Measurements from ENCODE around the gene MICB.
"Not testable (repeated sequence)": the region's sequence is repeated elsewhere in the genome, so short reads cannot be mapped to it uniquely, and the experiment has no call there.

MICB gene

DNA sequence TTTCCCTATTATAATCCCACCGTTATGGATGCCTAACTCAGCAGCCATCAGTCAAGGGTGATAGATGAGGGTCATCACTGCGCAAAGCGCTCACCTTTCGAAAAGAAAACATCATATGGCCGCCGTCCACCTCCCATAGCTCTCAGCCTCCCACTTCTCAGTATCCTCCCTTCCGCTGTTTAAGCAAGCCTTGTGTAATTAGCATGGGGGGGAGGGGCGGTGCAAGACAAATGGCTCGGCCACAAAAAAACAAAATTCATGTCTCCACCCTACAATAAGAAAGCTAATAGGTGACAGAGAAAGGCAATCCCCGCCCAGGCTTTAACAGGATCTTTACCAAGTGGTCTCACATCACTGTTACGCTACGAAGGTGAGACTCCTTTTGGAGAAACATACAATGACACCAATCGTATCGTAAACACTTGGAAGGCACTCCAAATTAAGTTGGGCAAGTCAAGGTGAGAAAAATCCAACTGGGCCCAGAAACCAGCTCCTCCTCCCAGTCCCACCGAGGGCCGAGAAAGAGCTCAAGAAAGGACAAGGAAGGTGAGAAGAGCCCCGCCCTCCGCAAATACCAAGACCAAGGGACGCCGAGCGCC, 43.2 kb downstream of the MICB start:
- Histone ChIP-seq H3K27me3 (ENCODE audit: control insufficient read depth, insufficient read depth, low read length) (no peaks in the 10 kb centered on the region), H3K4me1 (ENCODE audit: control insufficient read depth, insufficient read depth, low read length) (peaks cover 26% of the 10 kb centered on the region), H3K9ac (ENCODE audit: low read length) (peak overlapping the region; percentile 88), H3K4me3 (ENCODE audit: low read length) (peak overlapping the region; percentile 93), H3K36me3 (ENCODE audit: control insufficient read depth, insufficient read depth, low read length) (peaks cover 27% of the 10 kb centered on the region), H3K27ac (ENCODE audit: low read depth, low read length) (peak overlapping the region; percentile 89)

GRCh38 chr6:31541658-31542521, 43.9 kb downstream of the MICB start, which contains the start of gene DDX39B:
Gene DDX39B (minus strand): TSS chr6:31542003. CDS start chr6:31540532, 1,471 bp downstream.
- Histone ChIP-seq H3K9ac (ENCODE audit: low read length) (peak within 1 kb of the TSS; percentile 88), H3K4me3 (ENCODE audit: low read length) (peak within 1 kb of the TSS; percentile 93), H3K4me1 (ENCODE audit: control insufficient read depth, insufficient read depth, low read length) (peaks cover 26% of the 10 kb centered on the region), H3K27ac (ENCODE audit: low read depth, low read length) (peak within 1 kb of the TSS; percentile 89), H3K27me3 (ENCODE audit: control insufficient read depth, insufficient read depth, low read length) (no peaks in the 10 kb centered on the region), H3K36me3 (ENCODE audit: control insufficient read depth, insufficient read depth, low read length) (peaks cover 23% of the 10 kb centered on the region)

DNA sequence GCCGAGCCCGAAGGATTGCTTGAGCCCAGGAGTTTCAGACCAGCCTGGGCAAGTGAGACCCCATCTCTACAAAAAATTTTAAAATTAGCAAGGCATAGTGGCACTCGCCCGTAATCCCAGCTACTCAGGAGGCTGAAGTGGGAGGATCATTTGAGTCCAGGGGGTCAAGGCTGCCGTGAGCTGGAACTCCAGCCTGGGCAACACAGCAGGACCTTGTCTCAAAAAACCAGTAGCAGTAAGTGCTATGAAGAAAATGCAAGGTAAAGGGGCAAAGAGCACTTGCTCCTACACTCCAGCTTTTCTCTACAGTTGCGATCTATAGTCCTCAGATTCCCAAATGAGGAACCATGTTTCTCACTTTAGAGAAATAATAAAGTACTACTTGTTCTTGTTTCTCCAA, 45.7 kb downstream of the MICB start:
- Histone ChIP-seq H3K4me3 (ENCODE audit: low read length) (no peak overlapping the region), H3K9ac (ENCODE audit: low read length) (no peak overlapping the region), H3K27ac (ENCODE audit: low read depth, low read length) (no peak overlapping the region), H3K4me1 (ENCODE audit: control insufficient read depth, insufficient read depth, low read length) (peaks cover 34% of the 10 kb centered on the region), H3K36me3 (ENCODE audit: control insufficient read depth, insufficient read depth, low read length) (peaks cover 18% of the 10 kb centered on the region), H3K27me3 (ENCODE audit: control insufficient read depth, insufficient read depth, low read length) (no peaks in the 10 kb centered on the region)

- Histone ChIP-seq H3K9ac (ENCODE audit: low read length) (no peak overlapping the region), H3K27me3 (ENCODE audit: control insufficient read depth, insufficient read depth, low read length) (no peaks in the 10 kb centered on the region), H3K36me3 (ENCODE audit: control insufficient read depth, insufficient read depth, low read length) (peaks cover 10% of the 10 kb centered on the region), H3K4me1 (ENCODE audit: control insufficient read depth, insufficient read depth, low read length) (peaks cover 26% of the 10 kb centered on the region), H3K27ac (ENCODE audit: low read depth, low read length) (no peak overlapping the region), H3K4me3 (ENCODE audit: low read length) (no peak overlapping the region)
Measured at GRCh38 chr6:31544676-31545075, 46.7 kb downstream of the MICB start.

DNA sequence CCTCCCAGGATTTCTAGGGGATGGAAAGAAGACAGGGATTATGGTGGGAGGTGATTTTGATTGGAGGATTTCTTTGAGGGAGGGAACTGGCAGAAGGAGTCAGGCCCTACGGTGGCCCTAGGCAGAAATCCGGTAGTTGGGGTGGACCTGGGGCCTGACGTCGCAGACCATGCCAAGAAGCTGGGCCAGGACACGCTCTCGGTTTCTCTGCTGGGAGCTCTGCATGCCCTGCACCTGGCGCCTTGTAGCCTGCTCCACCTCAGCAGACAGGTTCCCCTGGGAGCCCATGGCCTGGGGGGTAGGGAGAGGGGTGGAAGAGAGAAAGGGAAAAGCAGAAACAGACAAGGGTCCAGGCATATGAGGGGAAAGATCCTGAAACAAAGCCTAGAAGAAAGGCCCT, 47.3 kb downstream of the MICB start:
- no peak overlapping the region for H3K4me3 ChIP-seq (ENCODE audit: low read length)
- no peak overlapping the region for H3K9ac ChIP-seq (ENCODE audit: low read length)
- H3K4me1 ChIP-seq (ENCODE audit: control insufficient read depth, insufficient read depth, low read length): peaks cover 20% of the 10 kb centered on the region
- peaks cover 4% of the 10 kb centered on the region for H3K36me3 ChIP-seq (ENCODE audit: control insufficient read depth, insufficient read depth, low read length)
- H3K27me3 ChIP-seq (ENCODE audit: control insufficient read depth, insufficient read depth, low read length): no peaks in the 10 kb centered on the region
- H3K27ac ChIP-seq (ENCODE audit: low read depth, low read length): no peak overlapping the region

DNA sequence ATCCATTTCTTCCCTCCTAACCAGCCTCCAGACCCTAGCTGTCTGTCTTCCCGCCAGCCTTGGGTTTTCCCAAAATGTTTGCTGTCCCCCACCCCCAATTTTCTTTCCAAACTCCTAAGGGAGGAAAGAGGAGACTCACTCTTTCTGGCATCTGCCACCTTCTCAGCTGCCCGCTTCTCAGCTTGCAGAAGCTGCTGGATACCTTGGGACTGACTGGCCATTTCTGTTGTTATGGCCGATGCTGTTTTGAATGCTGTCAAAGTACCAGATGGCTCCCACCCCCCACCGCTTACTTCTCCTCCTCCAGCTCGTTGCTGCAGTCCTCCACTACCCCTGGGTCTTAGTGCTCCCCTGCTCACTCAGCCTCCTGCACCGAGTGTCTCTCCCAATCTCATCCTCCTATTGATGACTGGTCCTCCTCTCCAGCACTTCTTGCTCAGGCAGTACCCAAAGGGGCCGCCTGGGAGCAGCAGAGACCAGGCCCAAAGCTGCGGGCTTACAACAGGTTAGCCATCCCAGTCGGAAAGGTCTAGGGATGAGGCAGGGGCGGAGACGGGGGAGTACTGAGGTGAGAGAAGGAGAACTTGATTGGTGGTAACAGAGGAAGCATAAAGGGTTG, 48.5 kb downstream of the MICB start, which contains the start of gene ATP6V1G2:
Gene ATP6V1G2 (minus strand): TSS at position 270 of the 619 bp plus-strand sequence. CDS start 49 bp downstream, at position 221.
- Histone ChIP-seq H3K4me1 (ENCODE audit: control insufficient read depth, insufficient read depth, low read length) (peaks cover 12% of the 10 kb centered on the region), H3K27ac (ENCODE audit: low read depth, low read length) (peak within 1 kb of the TSS; percentile 87), H3K36me3 (ENCODE audit: control insufficient read depth, insufficient read depth, low read length) (peaks cover 5% of the 10 kb centered on the region), H3K4me3 (ENCODE audit: low read length) (peak within 1 kb of the TSS; percentile 63), H3K27me3 (ENCODE audit: control insufficient read depth, insufficient read depth, low read length) (no peaks in the 10 kb centered on the region), H3K9ac (ENCODE audit: low read length) (no peak within 1 kb of the TSS)

DNA sequence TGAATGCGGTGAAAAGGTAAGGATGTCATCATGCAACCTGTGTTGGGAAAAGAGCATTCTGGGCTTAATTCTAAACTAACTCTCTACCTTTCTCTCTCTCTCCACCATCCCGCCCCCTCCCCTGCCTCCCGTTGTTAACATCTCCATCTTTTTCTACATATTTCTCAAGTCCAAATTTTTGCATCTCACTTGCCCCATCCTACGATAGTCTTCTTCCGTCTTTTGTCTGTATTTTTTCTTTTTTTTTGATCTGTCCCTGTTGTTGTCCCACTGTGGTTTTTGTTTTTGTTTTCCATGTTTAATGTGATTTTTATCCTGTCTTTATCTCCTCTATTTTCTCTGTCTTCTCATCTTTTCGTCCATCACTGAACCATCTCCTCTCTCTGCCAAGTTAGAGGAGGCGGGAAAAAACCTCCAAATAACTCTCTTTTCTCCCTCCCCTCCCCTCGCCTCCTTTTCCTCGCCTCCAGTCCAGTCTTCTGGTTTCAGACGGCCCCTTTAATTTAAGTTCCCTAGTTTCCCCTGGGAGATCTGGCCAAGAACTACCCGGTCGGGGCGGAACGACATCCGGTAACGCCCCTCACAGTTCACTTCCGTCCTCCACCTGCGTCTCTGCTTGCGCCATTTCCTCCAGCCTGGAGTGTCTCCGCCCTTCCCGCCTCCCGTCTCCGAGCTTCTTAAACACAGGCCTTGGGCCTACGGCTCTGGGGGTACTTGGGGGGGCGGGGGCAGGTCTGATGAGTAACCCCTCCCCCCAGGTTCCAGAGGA, 49.2 kb downstream of the MICB start, which contains the start of gene NFKBIL1:
Gene NFKBIL1 (plus strand): TSS at position 651 of the 769 bp plus-strand sequence. CDS start 87 bp downstream, at position 738.
- peak within 1 kb of the TSS; percentile 63 for H3K4me3 ChIP-seq (ENCODE audit: low read length)
- H3K27ac ChIP-seq (ENCODE audit: low read depth, low read length): peak within 1 kb of the TSS; percentile 87
- H3K27me3 ChIP-seq (ENCODE audit: control insufficient read depth, insufficient read depth, low read length): no peaks in the 10 kb centered on the region
- peaks cover 5% of the 10 kb centered on the region for H3K36me3 ChIP-seq (ENCODE audit: control insufficient read depth, insufficient read depth, low read length)
- no peak within 1 kb of the TSS for H3K9ac ChIP-seq (ENCODE audit: low read length)
- H3K4me1 ChIP-seq (ENCODE audit: control insufficient read depth, insufficient read depth, low read length): peaks cover 12% of the 10 kb centered on the region

DNA sequence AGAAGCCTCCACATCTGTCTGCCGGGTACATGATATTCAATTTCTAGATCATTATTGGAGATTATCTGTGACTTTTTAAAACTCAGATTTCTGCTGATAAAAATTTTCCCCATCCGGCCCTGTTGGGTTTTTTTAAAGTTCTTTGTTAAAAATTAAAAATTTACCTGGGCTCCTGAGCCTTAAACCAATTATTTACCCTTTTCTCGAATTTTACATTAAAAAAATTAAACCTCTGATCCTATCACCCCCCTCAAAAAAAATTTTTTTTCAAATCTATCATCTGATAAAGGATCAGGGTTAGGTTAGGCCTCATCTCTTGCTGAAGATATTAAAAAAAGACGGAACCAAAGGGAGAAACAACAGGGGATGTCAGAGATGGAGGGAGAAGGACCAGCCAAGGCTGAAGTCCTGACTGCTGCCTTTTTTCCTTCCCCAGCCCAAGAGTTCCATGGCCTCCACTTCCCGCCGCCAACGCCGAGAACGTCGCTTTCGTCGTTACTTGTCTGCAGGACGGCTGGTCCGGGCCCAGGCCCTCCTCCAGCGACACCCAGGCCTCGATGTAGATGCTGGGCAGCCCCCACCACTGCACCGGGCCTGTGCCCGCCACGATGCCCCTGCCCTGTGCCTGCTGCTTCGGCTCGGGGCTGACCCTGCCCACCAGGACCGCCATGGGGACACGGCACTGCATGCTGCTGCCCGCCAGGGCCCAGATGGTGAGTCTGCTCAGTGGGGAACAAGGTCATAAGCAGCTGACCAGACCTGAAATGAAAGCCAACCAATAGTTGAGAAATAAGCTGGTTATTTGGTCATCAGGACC, 50.0 kb downstream of the MICB start:
- Histone ChIP-seq H3K4me3 (ENCODE audit: low read length) (peak overlapping the region; percentile 60), H3K27me3 (ENCODE audit: control insufficient read depth, insufficient read depth, low read length) (no peaks in the 10 kb centered on the region), H3K36me3 (ENCODE audit: control insufficient read depth, insufficient read depth, low read length) (peaks cover 5% of the 10 kb centered on the region), H3K9ac (ENCODE audit: low read length) (no peak overlapping the region), H3K27ac (ENCODE audit: low read depth, low read length) (peak overlapping the region; percentile 87), H3K4me1 (ENCODE audit: control insufficient read depth, insufficient read depth, low read length) (peaks cover 11% of the 10 kb centered on the region)

- Histone ChIP-seq H3K4me1 (ENCODE audit: control insufficient read depth, insufficient read depth, low read length) (peaks cover 9% of the 10 kb centered on the region), H3K36me3 (ENCODE audit: control insufficient read depth, insufficient read depth, low read length) (peaks cover 5% of the 10 kb centered on the region), H3K27ac (ENCODE audit: low read depth, low read length) (peak overlapping the region; percentile 87), H3K27me3 (ENCODE audit: control insufficient read depth, insufficient read depth, low read length) (no peaks in the 10 kb centered on the region), H3K9ac (ENCODE audit: low read length) (no peak overlapping the region), H3K4me3 (ENCODE audit: low read length) (peak overlapping the region; percentile 60)
Measured at GRCh38 chr6:31548544-31548873, 50.6 kb downstream of the MICB start.

GRCh38 chr6:31551371-31551770, 53.4 kb downstream of the MICB start:
- H3K4me3 ChIP-seq (ENCODE audit: low read length): not testable (repeated sequence)

GRCh38 chr6:31556307-31556706, 58.4 kb downstream of the MICB start:
- Histone ChIP-seq H3K4me1 (ENCODE audit: control insufficient read depth, insufficient read depth, low read length) (no peaks in the 10 kb centered on the region), H3K36me3 (ENCODE audit: control insufficient read depth, insufficient read depth, low read length) (peaks cover 11% of the 10 kb centered on the region), H3K4me3 (ENCODE audit: low read length) (no peak overlapping the region), H3K9ac (ENCODE audit: low read length) (no peak overlapping the region), H3K27ac (ENCODE audit: low read depth, low read length) (no peak overlapping the region), H3K27me3 (ENCODE audit: control insufficient read depth, insufficient read depth, low read length) (no peaks in the 10 kb centered on the region)

More at GRCh38 chr6:31551371-31551770, 53.4 kb downstream of the MICB start:
- H3K27me3 ChIP-seq (ENCODE audit: control insufficient read depth, insufficient read depth, low read length); H3K9ac ChIP-seq (ENCODE audit: low read length); H3K4me1 ChIP-seq (ENCODE audit: control insufficient read depth, insufficient read depth, low read length); H3K27ac ChIP-seq (ENCODE audit: low read depth, low read length): not testable (repeated sequence)
- peaks cover 10% of the 10 kb centered on the region for H3K36me3 ChIP-seq (ENCODE audit: control insufficient read depth, insufficient read depth, low read length)
